Measurements from ENCODE around the gene NOSIP. TPM values are rescaled to one million over a fixed set of nuclear protein-coding genes. Genes with fewer than 3 reads are reported as not detected.

NOSIP gene
- total RNA-seq, 1 donor from 2014 or later, result 94.4 TPM

GRCh38 chr19:49589502-49589905 lies 9.1 kb upstream of the NOSIP start:
- Mint-ChIP-seq H3K4me1 (ENCODE audit: low read depth, unreplicated experiment) (peaks cover 12% of the 10 kb centered on the region), H3K4me3 (ENCODE audit: unreplicated experiment) (peak overlapping the region; percentile 49), H3K27me3 (ENCODE audit: unreplicated experiment) (peaks cover 9% of the 10 kb centered on the region), H3K9me3 (ENCODE audit: unreplicated experiment) (peaks cover 13% of the 10 kb centered on the region), H3K27ac (ENCODE audit: unreplicated experiment) (peak overlapping the region; percentile 68), H3K36me3 (ENCODE audit: unreplicated experiment) (no peaks in the 10 kb centered on the region)
- no peak for DNase-seq
- no peak for TF ChIP-seq CTCF (IDR thresholded peaks at IDR 0.05; ENCODE audit: partially characterized antibody, unreplicated experiment)

- no peaks in the 10 kb centered on the region for H3K36me3 Mint-ChIP-seq (ENCODE audit: unreplicated experiment)
- H3K4me1 Mint-ChIP-seq (ENCODE audit: low read depth, unreplicated experiment), result peaks cover 6% of the 10 kb centered on the region
- H3K27ac Mint-ChIP-seq (ENCODE audit: unreplicated experiment), result no peak overlapping the region
- DNase-seq, result no peak
- peaks cover 2% of the 10 kb centered on the region for H3K27me3 Mint-ChIP-seq (ENCODE audit: unreplicated experiment)
- peaks cover 9% of the 10 kb centered on the region for H3K9me3 Mint-ChIP-seq (ENCODE audit: unreplicated experiment)
- no peak for TF ChIP-seq CTCF (IDR thresholded peaks at IDR 0.05; ENCODE audit: partially characterized antibody, unreplicated experiment)
- peak overlapping the region; percentile 8 for H3K4me3 Mint-ChIP-seq (ENCODE audit: unreplicated experiment)
Observed at GRCh38 chr19:49588365-49589122, 8.2 kb upstream of the NOSIP start.

GRCh38 chr19:49587227-49587626 lies 6.9 kb upstream of the NOSIP start:
- peaks cover 7% of the 10 kb centered on the region for H3K9me3 Mint-ChIP-seq (ENCODE audit: unreplicated experiment)
- no peak for TF ChIP-seq CTCF (IDR thresholded peaks at IDR 0.05; ENCODE audit: partially characterized antibody, unreplicated experiment)
- H3K27me3 Mint-ChIP-seq (ENCODE audit: unreplicated experiment), result no peaks in the 10 kb centered on the region
- no peaks in the 10 kb centered on the region for H3K36me3 Mint-ChIP-seq (ENCODE audit: unreplicated experiment)
- H3K4me3 Mint-ChIP-seq (ENCODE audit: unreplicated experiment), result no peak overlapping the region
- H3K27ac Mint-ChIP-seq (ENCODE audit: unreplicated experiment), result no peak overlapping the region
- DNase-seq, result no peak
- peaks cover 4% of the 10 kb centered on the region for H3K4me1 Mint-ChIP-seq (ENCODE audit: low read depth, unreplicated experiment)

- H3K36me3 Mint-ChIP-seq (ENCODE audit: unreplicated experiment), result no peaks in the 10 kb centered on the region
- H3K27me3 Mint-ChIP-seq (ENCODE audit: unreplicated experiment), result peaks cover 2% of the 10 kb centered on the region
- no peak overlapping the region for H3K4me3 Mint-ChIP-seq (ENCODE audit: unreplicated experiment)
- H3K9me3 Mint-ChIP-seq (ENCODE audit: unreplicated experiment), result peaks cover 6% of the 10 kb centered on the region
- no peak overlapping the region for H3K27ac Mint-ChIP-seq (ENCODE audit: unreplicated experiment)
- DNase-seq, result peak; percentile 63
- H3K4me1 Mint-ChIP-seq (ENCODE audit: low read depth, unreplicated experiment), result peaks cover 8% of the 10 kb centered on the region
- TF ChIP-seq CTCF (IDR thresholded peaks at IDR 0.05; ENCODE audit: partially characterized antibody, unreplicated experiment), result no peak
Observed at GRCh38 chr19:49585023-49585422, 4.7 kb upstream of the NOSIP start.

GRCh38 chr19:49583239-49583638 lies 2.9 kb upstream of the NOSIP start:
- Mint-ChIP-seq H3K27ac (ENCODE audit: unreplicated experiment) (no peak overlapping the region), H3K4me3 (ENCODE audit: unreplicated experiment) (no peak overlapping the region), H3K9me3 (ENCODE audit: unreplicated experiment) (peaks cover 3% of the 10 kb centered on the region), H3K27me3 (ENCODE audit: unreplicated experiment) (peaks cover 2% of the 10 kb centered on the region), H3K4me1 (ENCODE audit: low read depth, unreplicated experiment) (peaks cover 14% of the 10 kb centered on the region), H3K36me3 (ENCODE audit: unreplicated experiment) (no peaks in the 10 kb centered on the region)
- no peak for DNase-seq
- no peak for TF ChIP-seq CTCF (IDR thresholded peaks at IDR 0.05; ENCODE audit: partially characterized antibody, unreplicated experiment)
